Endothelial cell of umbilical vein (primary cell): ENCODE data around the gene ZNF740. TPM values are rescaled to one million over a fixed set of nuclear protein-coding genes. Genes with fewer than 3 reads are reported as not detected.

Experiments
- BruUV-seq: library from RNA; stranded (reverse); fragments of 400-500 nt; replicated peaks from 2 replicates; lab custom pipeline; 2021; lab: Mats Ljungman, UMichigan
- CTCF ChIA-PET: fragments of 300-600, 350-600 bp; sonication (Branson Sonifier 250); formaldehyde crosslinking; loops from one replicate; lab custom pipeline; 2021; ENCODE audit warnings: antibody characterized with exemption, inconsistent platforms; lab: Charles Lee
- POLR2A ChIA-PET: fragments of 300-600, 350-600 bp; sonication (Branson Sonifier 250); formaldehyde crosslinking; loops from one replicate; lab custom pipeline; 2021; ENCODE audit warnings: antibody characterized with exemption, inconsistent platforms; lab: Charles Lee
- DNase-seq: peaks from one replicate; pipeline ENCODE4 v3.0.0-alpha.2; 2011; ENCODE audit warnings: low read depth, low spot score
- FAIRE-seq: peaks from 2 replicates; lab custom pipeline; 2011; peaks lifted over from hg19 to GRCh38; lab: Jason Lieb, UNC
- H2AFZ ChIP-seq: 2 replicates; pipeline ENCODE4 v1.6.0; 2012; ENCODE audit warnings: low read depth, low read length, control low read depth, inconsistent platforms
- H3K27ac ChIP-seq: 2 replicates; pipeline ENCODE4 v1.5.1; 2011; ENCODE audit warnings: low read depth, mild to moderate bottlenecking, control low read depth, low read length, moderate library complexity; ENCODE audit not compliant: insufficient read depth
- H3K27me3 ChIP-seq, 2 experiments: 2 replicates each; pipeline versions ENCODE4 v1.6.0 to v1.6.1; 2011; ENCODE audit warnings: low read length in 2 of 2, mixed read lengths in 1 of 2; ENCODE audit not compliant: control insufficient read depth in 2 of 2, insufficient read depth in 2 of 2
- H3K36me3 ChIP-seq, 2 experiments: 2 replicates in 1 of 2; 3 replicates in 1 of 2; pipeline ENCODE4 v1.5.1; 2011; ENCODE audit warnings: low read length in 2 of 2, mild to moderate bottlenecking in 1 of 2, moderate library complexity in 1 of 2; ENCODE audit not compliant: control insufficient read depth in 2 of 2, insufficient read depth in 2 of 2; ENCODE audit errors: extremely low read depth in 1 of 2
- H3K4me1 ChIP-seq: 3 replicates; pipeline ENCODE4 v1.5.1; 2011; ENCODE audit warnings: mild to moderate bottlenecking, low read length; ENCODE audit not compliant: control insufficient read depth, insufficient read depth; ENCODE audit errors: extremely low read depth
- H3K4me2 ChIP-seq: 2 replicates; pipeline ENCODE4 v1.6.1; 2011; ENCODE audit warnings: low read length, control low read depth, mixed read lengths; ENCODE audit not compliant: insufficient read depth
- H3K4me3 ChIP-seq, 3 experiments: fragments of 200-600 bp in 1 of 3; sonication (generic), shearing (Covaris generic) in 1 of 3; replicated peaks in 1 of 3; 2 replicates each; pipeline ENCODE4 v1.5.1; 2011 to 2016; ENCODE audit warnings: control low read depth in 3 of 3, low read length in 3 of 3, mild to moderate bottlenecking in 2 of 3, inconsistent platforms in 1 of 3, low read depth in 1 of 3, moderate library complexity in 1 of 3; ENCODE audit not compliant: insufficient read depth in 1 of 3
- H3K79me2 ChIP-seq: 2 replicates; pipeline ENCODE4 v1.6.0; 2012; ENCODE audit warnings: low read length, inconsistent platforms; ENCODE audit not compliant: control insufficient read depth, insufficient read depth
- H3K9ac ChIP-seq: replicated peaks from 2 replicates; pipeline ENCODE3; 2011; ENCODE audit warnings: low read length, control low read depth; ENCODE audit not compliant: insufficient read depth; ENCODE audit errors: extremely low read depth
- H3K9me1 ChIP-seq: replicated peaks from 3 replicates; pipeline ENCODE4 v1.6.0; 2011; ENCODE audit warnings: mild to moderate bottlenecking, low read length; ENCODE audit not compliant: control insufficient read depth, insufficient read depth; ENCODE audit errors: extremely low read depth
- H3K9me3 ChIP-seq: replicated peaks from 2 replicates; pipeline ENCODE4 v1.5.1; 2012; ENCODE audit warnings: low read length, inconsistent platforms; ENCODE audit not compliant: control insufficient read depth, insufficient read depth
- H4K20me1 ChIP-seq: replicated peaks from 2 replicates; pipeline ENCODE3; 2011; ENCODE audit warnings: mild to moderate bottlenecking, low read length; ENCODE audit not compliant: control insufficient read depth, insufficient read depth; ENCODE audit errors: extremely low read depth
- CTCF ChIP-seq, 2 donors: IDR thresholded peaks; 1 replicate in 1 of 2; 2 replicates in 1 of 2; pipeline ENCODE4 v1.5.1; 2011; ENCODE audit warnings: low read length in 2 of 2, mild to moderate bottlenecking in 2 of 2, moderate library complexity in 2 of 2, control low read depth in 1 of 2, inconsistent platforms in 1 of 2, low read depth in 1 of 2; ENCODE audit not compliant: insufficient read depth in 1 of 2; ENCODE audit errors: extremely low read depth in 1 of 2
- EZH2 ChIP-seq: IDR thresholded peaks from 2 replicates; pipeline ENCODE4 v1.6.1; 2012; ENCODE audit warnings: borderline replicate concordance, low read depth, mild to moderate bottlenecking, moderate library complexity, low read length, inconsistent platforms; ENCODE audit not compliant: severe bottlenecking
- FOS ChIP-seq: IDR thresholded peaks from 2 replicates; pipeline ENCODE4 v1.6.1; 2011; ENCODE audit warnings: mild to moderate bottlenecking, low read length, moderate library complexity, borderline replicate concordance; ENCODE audit not compliant: insufficient read depth
- GATA2 ChIP-seq: IDR thresholded peaks from 2 replicates; pipeline ENCODE4 v1.7.0; 2011; ENCODE audit warnings: low read depth, mild to moderate bottlenecking, moderate library complexity, mixed read lengths, low read length; ENCODE audit not compliant: insufficient read length, insufficient read depth
- JUN ChIP-seq: IDR thresholded peaks from 2 replicates; pipeline ENCODE4 v1.6.1; 2011; ENCODE audit warnings: borderline replicate concordance, low read depth; ENCODE audit not compliant: insufficient read length, insufficient read depth
- MYC ChIP-seq: IDR thresholded peaks from one replicate; pipeline ENCODE4 v1.6.1; 2011; ENCODE audit warnings: mild to moderate bottlenecking, low read depth, low read length
- POLR2A ChIP-seq: IDR thresholded peaks from 2 replicates; pipeline ENCODE4 v1.6.1; 2012; ENCODE audit warnings: low read depth, mild to moderate bottlenecking, control low read depth, low read length
- POLR2AphosphoS5 ChIP-seq: IDR thresholded peaks from 2 replicates; pipeline ENCODE4 v1.6.1; 2012; ENCODE audit warnings: low read depth, mild to moderate bottlenecking, control low read depth, low read length, moderate library complexity; ENCODE audit not compliant: insufficient read depth
- dilution Hi-C: fragments of 300-500 bp; cut with MboI; formaldehyde crosslinking; loops from one replicate; pipeline ENCODE4 v1.15.0; 2019; ENCODE audit warnings: low sequenced_read_pairs; ENCODE audit not compliant: extremely low pct_ligation_motif_present
- intact Hi-C: fragments of 100-400 bp; cut with micrococcal nuclease; formaldehyde crosslinking; loops from one replicate; pipeline ENCODE4 v1.10.0; 2022
- polyA plus RNA-seq, 4 experiments: library from polyadenylated mRNA; depleted of rRNA in 3 of 4; stranded (reverse) in 3 of 4; unstranded in 1 of 4; fragments of >200 nt; gene quantifications; 2 replicates each; pipeline versions ENCODE4 v1.2.1 to v1.2.3, GENCODE V29; 2011 to 2012; ENCODE audit warnings: missing spikeins in 1 of 4
- total RNA-seq: library from RNA; stranded (reverse); gene quantifications from 2 replicates; pipeline ENCODE4 v1.2.3, GENCODE V29; 2021
- TF ChIP-seq, protein P1 (sequence below): IDR thresholded peaks from 2 replicates; pipeline ENCODE4 v1.6.1; 2011; ENCODE audit not compliant: insufficient read depth, insufficient read length

Gene ZNF740
- total and polyA plus RNA-seq, 2 donors (not counting 3 experiments of a cell fraction or from before 2014, with no cell fraction given), result 10.5 to 38.1 TPM

DNA sequence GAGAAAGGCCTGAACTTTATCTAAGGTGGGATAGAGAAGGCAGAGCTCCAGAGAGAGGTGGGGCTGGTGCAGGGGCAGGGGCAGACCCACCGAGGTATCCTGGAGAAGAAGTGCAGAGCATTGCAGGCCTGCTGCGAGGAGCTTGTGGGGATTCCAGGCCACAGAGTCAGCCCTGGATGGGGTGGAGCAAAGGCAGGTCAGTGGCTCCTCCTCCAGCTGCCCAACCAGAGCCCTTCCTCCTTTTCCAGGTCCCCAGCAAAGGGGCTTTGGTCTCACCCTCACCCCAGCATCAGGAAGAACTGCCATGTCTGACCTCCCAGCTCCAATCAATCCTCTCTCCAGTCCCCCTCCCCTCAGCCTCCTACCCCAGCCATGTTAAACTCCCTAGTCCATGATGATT, 19.8 kb upstream of the ZNF740 start:
- ChIA-PET POLR2A (no interaction called here), CTCF (interaction anchor here (0.6 to 7.5 kb wide), 18 partner anchors 12 to 184 kb away, joined by 3 to 249 read pairs (median 12); partner anchors contain the start of genes AAAS, CSAD, SOAT2 and ZNF740)
- H3K9me3 ChIP-seq, result no peaks in the 10 kb centered on the region
- no peak for DNase-seq
- no peak overlapping the region for H3K9ac ChIP-seq
- no peaks in the 10 kb centered on the region for H4K20me1 ChIP-seq
- H2AFZ ChIP-seq, result no peak overlapping the region
- H3K27ac ChIP-seq, result no peak overlapping the region
- no TSS peak for BruUV-seq
- TF ChIP-seq, protein P1, sequence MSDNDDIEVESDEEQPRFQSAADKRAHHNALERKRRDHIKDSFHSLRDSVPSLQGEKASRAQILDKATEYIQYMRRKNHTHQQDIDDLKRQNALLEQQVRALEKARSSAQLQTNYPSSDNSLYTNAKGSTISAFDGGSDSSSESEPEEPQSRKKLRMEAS, result no peak
- TF ChIP-seq GATA2 (no peak), JUN (no peak), POLR2AphosphoS5 (no peak), FOS (no peak), MYC (no peak), POLR2A (no peak), EZH2 (no peak), CTCF (IDR thresholded peaks at IDR 0.05; ENCODE audit: extremely low read depth in 1 of 2, insufficient read depth in 1 of 2, low read depth in 1 of 2, low read length in 2 of 2) (no peak)
- H3K36me3 ChIP-seq, result no peaks in the 10 kb centered on the region
- H3K27me3 ChIP-seq, result no peaks in the 10 kb centered on the region
- H3K79me2 ChIP-seq, result no peaks in the 10 kb centered on the region
- H3K4me3 ChIP-seq, result no peak overlapping the region
- no peak for FAIRE-seq
- no peaks in the 10 kb centered on the region for H3K4me1 ChIP-seq
- no peak overlapping the region for H3K4me2 ChIP-seq
- intact Hi-C loops (no loop called here), dilution Hi-C loops (no loop called here)
- no peaks in the 10 kb centered on the region for H3K9me1 ChIP-seq
